ENCODE data around the gene ELAVL3. TPM values are rescaled to one million over a fixed set of nuclear protein-coding genes. Genes with fewer than 3 reads are reported as not detected.

The ELAVL3 gene
- total RNA-seq, 8 experiments from 2014 or later, result 0.22 to 95.6 (median 47.7) TPM

DNA sequence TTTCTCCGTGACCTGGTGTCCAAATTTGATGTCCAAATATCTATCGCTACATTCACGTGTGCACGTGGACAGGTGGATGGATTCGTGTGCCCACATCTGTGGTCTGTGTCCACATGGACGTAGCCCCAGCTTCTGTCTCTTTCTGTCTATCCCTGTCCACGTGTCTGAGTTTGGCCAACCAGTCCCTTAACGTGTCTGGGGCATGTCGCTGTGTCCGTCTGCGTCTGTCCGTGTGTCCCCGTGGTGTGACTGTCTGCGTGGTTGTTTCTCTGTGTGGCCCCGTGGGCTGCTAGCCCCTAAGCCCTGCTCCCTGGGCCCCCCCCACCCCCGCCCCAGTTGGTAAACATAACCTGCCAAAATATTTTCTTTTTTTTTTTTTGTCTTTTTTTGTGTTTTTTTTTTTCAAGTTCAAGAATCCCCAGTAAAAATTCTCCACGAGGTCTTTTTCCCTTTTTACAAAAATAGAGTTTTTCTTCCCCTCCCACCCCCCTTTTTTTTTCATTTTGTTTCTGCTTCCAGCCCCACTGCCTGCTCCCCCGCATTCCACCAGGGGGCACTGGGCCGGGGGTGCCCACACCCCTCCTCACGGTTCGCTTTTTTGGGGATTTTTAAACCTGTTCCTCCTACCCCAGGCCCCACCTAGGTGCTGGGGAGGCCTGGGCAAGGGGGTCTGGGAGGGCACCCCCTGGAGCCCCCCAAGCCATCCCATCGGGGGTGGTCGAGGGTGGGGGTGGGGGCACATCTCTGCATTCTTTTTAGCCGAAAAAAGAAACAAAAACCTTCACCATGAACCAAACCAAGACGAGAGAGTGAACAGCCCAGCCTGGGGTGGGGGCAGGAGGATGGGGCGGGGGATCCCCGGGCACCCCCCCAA is 27.1 kb downstream of the ELAVL3 start:
- peak in 1 of 8 experiments; percentile 24 for ATAC-seq (replicated peaks in 6 of 8)
- peaks cover 28 to 31% of the 10 kb centered on the region in 2 donors for H3K4me1 ChIP-seq (replicated peaks in 1 of 2)
- no peak overlapping the region for H3K4me3 ChIP-seq
- WGBS, 10 experiments, result 96% methylated on average over 5 of the region's 27 CpGs; no CpG with 5 or more reads in 9 of the 10 experiments
- H3K27ac ChIP-seq, result peak overlapping the region in 1 of 2 donors; percentile 72
- in situ Hi-C loops (cut with MboI; ENCODE audit: low pct_unique_long_range_greater_than_20kb in 2 of 9, low sequenced_read_pairs in 9 of 9, unreplicated experiment in 9 of 9), result no loop called here

DNA sequence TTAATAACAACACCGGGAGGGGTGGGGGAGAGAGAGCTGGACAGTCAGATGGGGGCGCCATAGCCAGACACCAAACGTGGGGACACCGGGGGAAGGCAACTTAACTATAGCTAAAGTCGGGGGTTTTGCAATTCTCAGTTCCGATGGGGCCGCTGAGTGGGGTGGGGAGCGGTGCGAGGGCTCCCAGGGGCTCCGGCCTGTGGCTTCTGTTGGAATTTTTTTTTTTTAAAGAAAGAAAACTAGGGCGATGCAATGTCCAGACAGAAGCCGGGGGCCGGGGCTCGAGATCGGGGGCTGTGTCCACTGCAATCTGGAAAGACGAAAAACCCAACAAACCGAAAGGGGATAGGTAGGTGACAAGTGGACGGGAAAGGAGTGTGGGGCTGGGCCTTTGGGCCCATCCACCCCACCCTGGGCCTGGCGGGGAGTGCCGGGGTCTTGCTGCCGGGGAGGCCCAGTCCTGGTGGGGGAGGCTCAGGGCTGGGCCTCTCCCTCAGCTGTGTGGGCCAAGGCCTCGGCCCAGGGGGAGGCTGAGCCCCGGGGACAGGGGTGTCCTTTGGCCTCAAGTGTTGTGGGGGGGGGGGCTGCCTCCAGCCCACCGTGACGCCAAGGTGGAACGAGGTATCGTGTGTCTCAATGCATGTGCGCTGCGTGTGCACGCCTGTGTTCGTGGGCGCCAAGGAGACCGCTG is 28.1 kb downstream of the ELAVL3 start:
- H3K4me3 ChIP-seq, result no peak overlapping the region
- H3K27ac ChIP-seq, result peak overlapping the region; percentile 50 to 72
- H3K4me1 ChIP-seq (replicated peaks in 1 of 2), result peaks cover 28% of the 10 kb centered on the region in 2 donors
- in situ Hi-C loops (cut with MboI; ENCODE audit: low pct_unique_long_range_greater_than_20kb in 2 of 9, low sequenced_read_pairs in 9 of 9, unreplicated experiment in 9 of 9), result no loop called here
- WGBS, 10 experiments, result 18 to 79% (median 63%) methylated on average over 1 to 9 of the region's 33 CpGs; no CpG with 5 or more reads in 3 of the 10 experiments
- peak in 4 of 8 experiments; percentile 5 to 31 (median 10) for ATAC-seq (replicated peaks in 6 of 8)

DNA sequence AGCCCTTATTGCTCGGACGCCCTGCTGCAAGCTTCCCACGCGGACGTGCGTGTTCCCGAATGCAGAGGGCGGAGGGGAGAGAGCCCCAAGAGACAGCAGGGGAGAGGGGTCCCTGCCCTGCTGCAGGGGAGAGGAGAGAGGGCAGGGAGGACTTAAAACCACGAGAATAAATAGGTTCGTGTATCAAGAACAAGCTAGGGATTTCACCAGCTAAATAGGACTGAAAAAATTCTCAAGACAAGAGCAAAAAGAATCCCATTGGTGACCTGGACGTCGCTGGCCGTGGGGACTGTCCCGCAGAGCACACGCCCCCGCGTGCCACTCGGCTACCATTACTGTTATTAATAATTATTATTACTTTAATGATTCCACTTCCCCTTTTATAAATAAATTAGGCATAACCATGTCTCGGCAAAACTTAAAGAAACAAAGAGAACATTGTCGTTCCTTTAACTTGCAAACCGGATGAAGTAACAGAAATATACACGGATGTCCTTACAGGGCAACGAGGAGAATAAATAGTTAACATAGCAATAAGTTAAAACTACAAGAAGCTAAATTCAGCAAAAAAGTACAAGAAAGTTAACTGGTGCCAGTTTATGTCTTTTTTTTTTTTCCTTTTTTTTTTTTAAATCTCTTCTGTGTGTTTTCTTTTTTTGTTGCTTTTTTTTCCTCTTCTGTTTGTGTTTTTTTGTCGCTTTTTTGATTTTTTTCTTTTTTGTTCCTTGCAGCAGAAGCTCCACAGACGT is 28.8 kb downstream of the ELAVL3 start:
- Histone ChIP-seq H3K27ac (peak overlapping the region; percentile 72 to 74), H3K4me1 (replicated peaks in 1 of 2) (peaks cover 23 to 25% of the 10 kb centered on the region in 2 donors), H3K4me3 (no peak overlapping the region)
- WGBS, 10 experiments, result 24 to 69% (median 43%) methylated on average over 4 to 16 of the region's 25 CpGs
- in situ Hi-C loops (cut with MboI; ENCODE audit: low pct_unique_long_range_greater_than_20kb in 2 of 9, low sequenced_read_pairs in 9 of 9, unreplicated experiment in 9 of 9), result no loop called here
- ATAC-seq (replicated peaks in 6 of 8), result peak in 5 of 8 experiments; percentile 7 to 62 (median 52)

DNA sequence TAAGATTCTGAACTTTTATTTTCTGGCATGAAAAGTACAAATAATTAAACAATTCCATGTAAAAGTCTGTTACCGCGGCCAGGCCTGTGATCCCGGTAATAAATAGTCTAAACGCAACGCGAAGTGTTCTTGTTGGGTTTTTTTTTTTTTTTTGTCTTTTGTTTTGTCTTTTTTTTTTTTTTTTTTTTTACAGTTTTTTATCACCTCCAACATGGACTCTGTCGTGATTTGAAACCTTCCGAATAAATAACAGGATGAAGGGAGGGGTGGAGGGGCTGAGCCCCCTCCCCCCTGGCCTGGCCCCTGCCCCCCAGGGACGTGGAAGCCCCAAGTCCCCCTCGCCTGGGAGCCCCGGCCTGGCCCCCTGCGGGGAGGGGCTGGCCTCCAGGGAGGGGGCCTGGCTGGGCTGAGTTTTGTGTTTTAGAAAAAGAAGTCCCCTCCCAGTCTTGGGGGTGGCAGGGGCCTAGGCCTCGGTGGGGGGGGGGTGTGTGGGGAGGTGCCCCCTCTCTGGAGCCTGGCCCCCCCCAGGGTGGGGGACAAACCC is 29.4 kb downstream of the ELAVL3 start:
- peak overlapping the region; percentile 62 to 74 for H3K27ac ChIP-seq
- peaks cover 23 to 25% of the 10 kb centered on the region in 2 donors for H3K4me1 ChIP-seq (replicated peaks in 1 of 2)
- ATAC-seq (replicated peaks in 6 of 8), result peak in 4 of 8 experiments; percentile 27 to 44 (median 39)
- 0 to 73% (median 48%) methylated on average over 2 to 8 of the region's 13 CpGs for WGBS, 10 experiments
- in situ Hi-C loops (cut with MboI; ENCODE audit: low pct_unique_long_range_greater_than_20kb in 2 of 9, low sequenced_read_pairs in 9 of 9, unreplicated experiment in 9 of 9), result no loop called here
- H3K4me3 ChIP-seq, result no peak overlapping the region

DNA sequence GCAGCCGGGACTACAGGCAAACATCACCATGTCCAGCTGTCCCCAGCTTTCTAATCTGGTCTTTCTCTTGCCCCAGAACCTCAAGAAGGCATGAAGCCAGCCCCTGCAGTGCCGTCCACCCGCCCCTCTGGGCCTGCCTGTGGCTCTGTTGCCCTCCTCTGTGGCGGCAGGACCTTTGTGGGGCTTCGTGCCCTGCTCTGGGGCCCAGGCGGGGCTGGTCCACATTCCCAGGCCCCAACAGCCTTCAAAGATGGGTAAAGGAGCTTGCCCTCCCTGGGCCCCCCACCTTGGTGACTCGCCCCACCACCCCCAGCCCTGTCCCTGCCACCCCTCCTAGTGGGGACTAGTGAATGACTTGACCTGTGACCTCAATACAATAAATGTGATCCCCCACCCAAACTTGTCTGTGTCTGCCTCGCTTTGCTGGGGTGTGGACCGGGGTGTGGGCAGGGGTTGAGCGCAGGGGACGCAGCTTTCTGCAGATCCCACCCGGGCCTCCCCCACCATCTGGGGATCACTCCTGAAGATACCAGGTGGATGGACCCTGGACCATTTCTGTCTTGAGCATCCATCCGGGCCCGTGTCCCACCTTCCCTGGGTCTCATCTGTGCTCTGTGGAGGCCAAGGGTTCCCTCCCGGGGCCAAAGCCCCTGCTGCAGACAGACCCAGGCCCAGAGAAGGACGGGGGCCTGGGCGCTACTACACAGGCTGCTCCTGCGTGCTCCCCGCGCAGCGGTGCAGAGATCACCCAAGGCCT is 30.1 kb downstream of the ELAVL3 start:
- peak overlapping the region; percentile 12 to 28 for H3K27ac ChIP-seq
- ATAC-seq (replicated peaks in 6 of 8), result peak in 4 of 8 experiments; percentile 1 to 12 (median 9)

DNA sequence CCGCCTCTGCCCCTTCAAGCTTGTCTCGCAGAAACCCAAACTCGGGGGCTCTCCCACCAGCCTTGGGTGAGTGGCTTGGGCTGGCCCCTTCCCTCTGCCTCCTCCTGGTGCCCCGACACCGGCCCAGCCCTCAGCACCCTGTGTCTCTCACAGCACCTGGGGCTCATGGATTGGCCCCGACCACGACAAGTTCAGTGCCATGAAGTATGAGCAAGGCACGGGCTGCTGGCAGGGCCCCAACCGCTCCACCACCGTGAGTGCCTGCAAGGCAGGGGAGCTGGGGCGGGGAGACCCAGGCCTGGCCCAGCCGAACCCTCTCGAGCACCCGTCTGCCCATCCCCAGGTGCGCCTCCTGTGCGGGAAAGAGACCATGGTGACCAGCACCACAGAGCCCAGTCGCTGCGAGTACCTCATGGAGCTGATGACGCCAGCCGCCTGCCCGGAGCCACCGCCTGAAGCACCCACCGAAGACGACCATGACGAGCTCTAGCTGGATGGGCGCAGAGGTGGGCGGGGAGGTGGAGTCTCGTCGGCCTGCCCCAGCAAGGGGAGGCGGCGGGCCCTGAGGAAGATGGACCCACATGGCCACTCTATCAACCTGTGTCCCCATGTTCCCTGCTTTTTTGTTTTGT is 31.8 kb downstream of the ELAVL3 start:
- no peak for ATAC-seq (replicated peaks in 6 of 8)
- in situ Hi-C loops (cut with MboI; ENCODE audit: low pct_unique_long_range_greater_than_20kb in 2 of 9, low sequenced_read_pairs in 9 of 9, unreplicated experiment in 9 of 9), result no loop called here
- peaks cover 23 to 25% of the 10 kb centered on the region in 2 donors for H3K4me1 ChIP-seq (replicated peaks in 1 of 2)
- H3K27ac ChIP-seq, result no peak overlapping the region
- 91 to 96% (median 94%) methylated on average over 4 to 6 of the region's 31 CpGs; no CpG with 5 or more reads in 7 of the 10 experiments for WGBS, 10 experiments
- no peak overlapping the region for H3K4me3 ChIP-seq

More for the DNA sequence above, 30.1 kb downstream of the ELAVL3 start:
- 80 to 95% (median 91%) methylated on average over 1 to 7 of the region's 21 CpGs; no CpG with 5 or more reads in 1 of the 10 experiments for WGBS, 10 experiments
- H3K4me3 ChIP-seq, result no peak overlapping the region
- in situ Hi-C loops (cut with MboI; ENCODE audit: low pct_unique_long_range_greater_than_20kb in 2 of 9, low sequenced_read_pairs in 9 of 9, unreplicated experiment in 9 of 9), result no loop called here
- H3K4me1 ChIP-seq (replicated peaks in 1 of 2), result peaks cover 23 to 25% of the 10 kb centered on the region in 2 donors

DNA sequence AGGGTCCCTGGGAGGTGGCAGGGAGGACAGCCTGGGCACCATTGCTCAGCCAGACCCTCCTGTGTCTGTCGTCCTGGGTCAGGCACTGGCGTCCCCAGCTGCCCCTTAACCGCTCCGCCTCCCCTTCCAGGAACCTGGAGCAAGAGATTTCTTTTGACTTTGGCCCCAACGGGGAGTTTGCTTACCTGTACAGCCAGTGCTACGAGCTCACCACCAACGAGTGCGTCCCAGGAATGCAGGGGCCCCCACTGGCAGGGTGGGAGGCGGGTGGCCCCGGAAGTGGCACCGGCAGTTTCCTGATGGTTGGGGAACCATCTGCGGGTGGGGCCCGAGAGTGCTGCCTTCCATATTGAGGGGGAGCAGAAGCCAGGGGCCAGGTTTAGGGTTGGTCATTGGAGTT is 32.4 kb downstream of the ELAVL3 start:
- ATAC-seq (replicated peaks in 6 of 8), result no peak
- Histone ChIP-seq H3K27ac (no peak overlapping the region), H3K4me3 (no peak overlapping the region), H3K4me1 (replicated peaks in 1 of 2) (peaks cover 21 to 25% of the 10 kb centered on the region in 2 donors)
- in situ Hi-C loops (cut with MboI; ENCODE audit: low pct_unique_long_range_greater_than_20kb in 2 of 9, low sequenced_read_pairs in 9 of 9, unreplicated experiment in 9 of 9), result no loop called here
- WGBS, 10 experiments, result no CpG with 5 or more reads among the region's 13 CpGs

DNA sequence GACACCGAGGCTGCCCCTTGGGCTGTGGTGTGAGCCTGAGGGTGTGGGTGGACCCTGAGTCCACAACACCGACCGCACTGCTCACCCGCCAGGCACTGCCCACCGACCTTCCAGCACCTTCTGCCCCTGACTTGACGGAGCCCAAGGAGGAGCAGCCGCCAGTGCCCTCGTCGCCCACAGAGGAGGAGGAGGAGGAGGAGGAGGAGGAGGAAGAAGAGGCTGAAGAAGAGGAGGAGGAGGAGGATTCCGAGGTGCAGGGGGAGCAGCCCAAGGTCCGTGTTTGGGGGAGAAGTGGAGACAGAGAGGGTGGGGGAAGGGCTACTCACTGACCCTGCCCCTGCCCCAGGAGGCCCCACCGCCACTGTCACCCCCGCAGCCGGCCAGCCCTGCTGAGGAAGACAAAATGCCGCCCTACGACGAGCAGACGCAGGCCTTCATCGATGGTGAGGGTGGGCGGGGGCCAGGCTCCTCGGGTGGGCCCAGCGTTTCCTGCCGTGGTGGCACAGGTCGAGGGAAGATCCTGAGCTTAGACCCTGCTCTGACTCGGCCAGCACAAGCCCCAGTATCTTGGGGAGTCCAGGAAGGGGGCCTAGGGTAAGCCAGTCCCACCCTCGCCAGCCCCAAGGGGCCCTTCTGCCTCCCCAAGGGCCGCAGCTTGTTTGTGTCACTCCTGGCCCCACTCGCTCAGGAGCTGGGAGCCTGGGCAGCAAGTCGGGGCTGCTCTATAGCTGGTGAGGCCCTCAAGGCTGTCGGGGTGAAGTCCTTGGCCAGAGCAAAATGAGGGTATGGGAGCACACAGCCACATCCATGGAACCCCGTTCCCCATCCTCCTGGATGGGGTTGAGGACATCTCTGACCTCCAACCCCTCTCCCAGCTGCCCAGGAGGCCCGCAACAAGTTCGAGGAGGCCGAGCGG is 33.2 kb downstream of the ELAVL3 start:
- in situ Hi-C loops (cut with MboI; ENCODE audit: low pct_unique_long_range_greater_than_20kb in 2 of 9, low sequenced_read_pairs in 9 of 9, unreplicated experiment in 9 of 9), result no loop called here
- WGBS, 10 experiments, result 80 to 100% (median 93%) methylated on average over 1 to 5 of the region's 35 CpGs; no CpG with 5 or more reads in 6 of the 10 experiments
- ATAC-seq (replicated peaks in 6 of 8), result no peak
- Histone ChIP-seq H3K4me3 (no peak overlapping the region), H3K4me1 (replicated peaks in 1 of 2) (peaks cover 13 to 18% of the 10 kb centered on the region in 2 donors), H3K27ac (no peak overlapping the region)

DNA sequence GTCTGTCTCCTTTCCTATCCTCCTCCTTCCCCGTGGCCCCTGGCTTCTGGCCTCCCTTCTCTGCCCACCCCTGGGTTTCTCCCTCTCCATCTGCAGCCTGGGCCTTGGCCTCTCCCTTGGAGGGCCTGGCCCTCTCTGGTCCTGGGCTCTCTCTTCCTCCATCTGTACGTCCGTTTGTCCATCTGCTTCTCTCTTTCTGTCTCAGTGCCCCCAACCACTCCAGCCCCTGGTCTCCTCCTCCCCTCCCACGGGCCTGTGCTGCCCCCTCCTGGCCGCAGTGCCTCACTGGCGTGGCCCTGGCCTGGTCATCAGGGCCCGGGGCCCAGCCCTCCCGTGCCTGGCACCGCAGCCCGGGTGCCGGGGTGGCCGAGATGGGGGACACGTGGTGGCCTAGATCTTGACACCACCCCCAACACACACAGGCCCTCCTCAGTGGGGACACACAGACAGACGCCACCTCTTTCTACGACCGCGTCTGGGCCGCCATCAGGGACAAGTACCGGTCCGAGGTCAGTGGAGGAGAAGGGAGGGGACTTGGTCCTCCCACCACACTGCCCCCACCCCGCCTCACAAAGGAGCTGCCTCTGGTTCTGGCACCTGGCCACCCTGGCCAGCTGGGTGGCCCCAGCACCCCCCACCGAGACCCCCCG is 34.1 kb downstream of the ELAVL3 start:
- in situ Hi-C loops (cut with MboI; ENCODE audit: low pct_unique_long_range_greater_than_20kb in 2 of 9, low sequenced_read_pairs in 9 of 9, unreplicated experiment in 9 of 9), result no loop called here
- H3K4me3 ChIP-seq, result no peak overlapping the region
- peak overlapping the region in 1 of 2 donors; percentile 55 for H3K27ac ChIP-seq
- peaks cover 8 to 9% of the 10 kb centered on the region in 2 donors for H3K4me1 ChIP-seq (replicated peaks in 1 of 2)
- 100% methylated on average over 1 of the region's 23 CpGs; no CpG with 5 or more reads in 9 of the 10 experiments for WGBS, 10 experiments
- ATAC-seq (replicated peaks in 6 of 8), result peak; percentile 46 to 91 (median 60)

DNA sequence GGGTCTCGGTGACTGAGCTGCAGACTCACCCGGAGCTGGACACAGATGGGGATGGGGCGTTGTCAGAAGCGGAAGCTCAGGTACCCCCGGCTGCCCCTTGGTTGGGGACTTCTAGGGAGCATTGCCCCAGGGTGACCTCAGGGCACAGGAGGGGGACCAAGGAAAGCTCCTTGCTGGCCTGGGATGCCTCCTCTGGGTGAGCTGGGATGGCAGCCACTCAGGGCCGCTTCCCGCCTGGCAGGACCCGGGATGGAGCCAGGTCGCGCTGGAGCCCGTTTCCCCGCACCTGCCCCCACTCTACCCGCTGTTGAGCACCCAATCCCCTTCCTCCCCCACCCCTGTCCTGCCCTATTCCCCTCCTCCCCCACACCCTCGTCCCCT is 34.6 kb downstream of the ELAVL3 start:
- in situ Hi-C loops (cut with MboI; ENCODE audit: low pct_unique_long_range_greater_than_20kb in 2 of 9, low sequenced_read_pairs in 9 of 9, unreplicated experiment in 9 of 9), result no loop called here
- WGBS, 10 experiments, result 93% methylated on average over 6 of the region's 14 CpGs; no CpG with 5 or more reads in 9 of the 10 experiments
- Histone ChIP-seq H3K27ac (no peak overlapping the region), H3K4me1 (replicated peaks in 1 of 2) (peaks cover 3 to 4% of the 10 kb centered on the region in 2 donors), H3K4me3 (no peak overlapping the region)
- peak in 2 of 8 experiments; percentile 3 for ATAC-seq (replicated peaks in 6 of 8)
